HepG2 (cell line): ENCODE measurements around the gene LRRC8E. TPM values are rescaled to one million over a fixed set of nuclear protein-coding genes. Genes with fewer than 3 reads are reported as not detected.
A peak's percentile ranks its signal among the peaks of the same experiment; 100 is the strongest.

Experiments
- KLF16 ChIP-seq, 2 experiments: sonication (generic) in 1 of 2; formaldehyde crosslinking in 1 of 2; IDR thresholded peaks; 2 replicates each; pipeline versions ENCODE4 v1.6.1 to v1.8.0; 2016 to 2023; ENCODE audit warnings: missing genetic modification reagents in 2 of 2, missing compliant biosample characterization in 1 of 2
- KLF9 ChIP-seq: IDR thresholded peaks from 2 replicates; pipeline ENCODE4 v1.6.1; 2016; ENCODE audit warnings: low read depth
- PCBP2 ChIP-seq: fragments of 200-400 bp; formaldehyde crosslinking; optimal IDR thresholded peaks from 2 replicates; pipeline ENCODE3; 2018; ENCODE audit warnings: low read length, low read depth; ENCODE audit not compliant: poor library complexity, severe bottlenecking
- SRY ChIP-seq: sonication (generic); formaldehyde crosslinking; IDR thresholded peaks from 2 replicates; pipeline ENCODE4 v1.8.0; 2022; ENCODE audit warnings: mild to moderate bottlenecking, missing genetic modification reagents
- STAG1 ChIP-seq: sonication (generic); formaldehyde crosslinking; IDR thresholded peaks from 2 replicates; pipeline ENCODE4 v1.4.0; 2020; ENCODE audit warnings: missing genetic modification reagents
- ZBTB20 ChIP-seq: sonication (generic); formaldehyde crosslinking; IDR thresholded peaks from 2 replicates; pipeline ENCODE4 v1.8.1; 2023; ENCODE audit warnings: missing genetic modification reagents, low read depth, mild to moderate bottlenecking, borderline replicate concordance
- ZNF333 ChIP-seq: sonication (generic); formaldehyde crosslinking; IDR thresholded peaks from 2 replicates; pipeline ENCODE4 v1.4.0; 2020; ENCODE audit warnings: mild to moderate bottlenecking, missing genetic modification reagents, borderline replicate concordance
- ZNF33B ChIP-seq: sonication (generic); formaldehyde crosslinking; IDR thresholded peaks from 2 replicates; pipeline ENCODE4 v1.5.1; 2020; ENCODE audit warnings: mild to moderate bottlenecking, missing genetic modification reagents
- ZNF788 ChIP-seq: sonication (generic); formaldehyde crosslinking; IDR thresholded peaks from 2 replicates; pipeline ENCODE4 v1.5.0; 2020; ENCODE audit warnings: mild to moderate bottlenecking, missing genetic modification reagents, borderline replicate concordance
- ZNF790 ChIP-seq: sonication (generic); formaldehyde crosslinking; IDR thresholded peaks from 2 replicates; pipeline ENCODE4 v1.8.0; 2022; ENCODE audit warnings: missing genetic modification reagents, mild to moderate bottlenecking, borderline replicate concordance
- ZSCAN25 ChIP-seq: sonication (generic); formaldehyde crosslinking; IDR thresholded peaks from 2 replicates; pipeline ENCODE4 v1.8.0; 2022; ENCODE audit warnings: mild to moderate bottlenecking, missing genetic modification reagents
- polyA plus RNA-seq, 8 experiments: library from polyadenylated mRNA; depleted of rRNA in 3 of 8; stranded (reverse) in 7 of 8; unstranded in 1 of 8; fragments of >200 nt; fragmentation: Illumina TruSeq in 4 of 8; extraction: Trizol in 4 of 8; gene quantifications; 2 replicates each; pipeline versions ENCODE4 v1.2.1 to v1.2.3, GENCODE V29; 2011 to 2016; ENCODE audit warnings: low read depth in 4 of 8, missing spikeins in 1 of 8, mixed read lengths in 1 of 8; ENCODE audit not compliant: insufficient read depth in 1 of 8
- total RNA-seq, 5 experiments: library from RNA; depleted of rRNA; stranded (reverse); fragments of >200 nt; fragmentation: Illumina TruSeq; extraction: Trizol; gene quantifications; 2 replicates each; pipeline ENCODE4 v1.2.3, GENCODE V29; 2016; ENCODE audit warnings: low read depth in 1 of 5
- TF ChIP-seq, protein P1 (sequence below): sonication (generic); formaldehyde crosslinking; IDR thresholded peaks from 2 replicates; pipeline ENCODE4 v1.8.1; 2022; ENCODE audit warnings: low read depth, mild to moderate bottlenecking, missing genetic modification reagents
- TF ChIP-seq, protein P2 (sequence below): sonication (generic); formaldehyde crosslinking; IDR thresholded peaks from 2 replicates; pipeline ENCODE4 v1.8.1; 2023; ENCODE audit warnings: mild to moderate bottlenecking, moderate library complexity, missing genetic modification reagents
- TF ChIP-seq, protein P3 (sequence below), 2 experiments: sonication (generic) in 1 of 2; formaldehyde crosslinking in 1 of 2; IDR thresholded peaks; 2 replicates each; pipeline versions ENCODE4 v1.4.0 to v1.6.1; 2016 to 2020; ENCODE audit warnings: borderline replicate concordance in 1 of 2, low read depth in 1 of 2, mild to moderate bottlenecking in 1 of 2, missing genetic modification reagents in 1 of 2
- TF ChIP-seq, protein P4 (sequence below): sonication (generic); formaldehyde crosslinking; conservative IDR thresholded peaks from 2 replicates; pipeline ENCODE4 v1.8.0; 2022; ENCODE audit warnings: mild to moderate bottlenecking, moderate library complexity, missing genetic modification reagents
- TF ChIP-seq, protein P5 (sequence below): sonication (generic); formaldehyde crosslinking; IDR thresholded peaks from 2 replicates; pipeline ENCODE4 v1.5.0; 2020; ENCODE audit warnings: missing genetic modification reagents, mild to moderate bottlenecking, borderline replicate concordance

The LRRC8E gene
- total and polyA plus RNA-seq, 2 of the 13 experiments (the other 11 are each of a cell fraction or from before 2014, with no cell fraction given), result 8.0 to 10.3 TPM

DNA sequence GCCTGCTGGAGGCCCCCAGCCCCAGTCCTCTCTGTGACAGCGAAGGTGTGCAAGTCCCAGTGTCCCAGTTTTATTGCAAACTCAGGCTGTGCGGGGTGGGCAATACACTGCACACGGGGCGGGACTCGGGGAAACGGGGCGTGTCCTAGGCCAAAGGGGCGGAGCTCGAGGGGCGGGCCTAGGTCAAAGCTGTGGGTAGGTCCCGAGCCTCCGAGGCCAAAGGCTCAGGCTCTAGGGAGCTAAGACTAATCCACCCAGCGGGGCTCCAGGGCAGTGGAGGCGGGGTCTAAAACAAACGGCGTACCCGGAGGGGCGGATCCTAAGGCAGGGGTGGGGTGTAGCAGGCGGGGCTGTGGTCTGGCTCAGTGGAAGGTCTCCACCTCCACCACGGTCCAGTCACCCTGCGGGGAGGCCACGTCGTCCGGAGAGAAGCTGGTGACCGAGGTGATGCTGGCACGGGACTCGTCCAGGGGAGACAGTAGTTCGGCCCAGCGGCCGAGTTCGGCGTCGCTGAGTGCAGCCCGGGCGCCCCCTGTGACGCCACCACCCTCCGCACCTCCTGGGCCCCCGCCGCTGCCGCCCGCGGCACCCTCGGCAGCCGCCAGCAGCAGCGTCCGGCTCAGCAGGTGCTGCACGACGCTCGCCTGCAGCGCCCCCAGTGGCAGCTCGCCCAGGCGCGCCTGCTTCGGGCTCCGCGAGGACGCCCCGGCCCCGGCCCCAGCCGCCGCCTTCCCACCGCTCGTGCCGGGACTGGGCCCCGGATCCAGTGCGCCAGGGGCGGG, 19.4 kb upstream of the LRRC8E start (continued):
- TF ChIP-seq ZNF333 (peak; percentile 19; the same call in 1 of the 2 replicates), ZBTB20 (CRISPR knock-in tag) (no peak), ZNF788 (CRISPR knock-in tag) (peak; percentile 33; the same call in 1 of the 2 replicates), ZNF33B (CRISPR knock-in tag) (peak; percentile 29; the same call in 1 of the 2 replicates), SRY (CRISPR knock-in tag) (peak; percentile 82; the same call in 1 of the 2 replicates), ZNF790 (CRISPR knock-in tag) (0 out of 2 replicates have a peak, but pooled peaks have one; percentile 25), KLF16 (CRISPR knock-in tag; IDR thresholded peaks at IDR 0.05) (peak in 1 of 2 experiments; percentile 10; a peak in 1 of 4 replicates), STAG1 (peak; percentile 38), KLF9 (no peak), PCBP2 (no peak), ZSCAN25 (CRISPR knock-in tag) (peak; percentile 84; the same call in 1 of the 2 replicates)
- TF ChIP-seq, protein P1, sequence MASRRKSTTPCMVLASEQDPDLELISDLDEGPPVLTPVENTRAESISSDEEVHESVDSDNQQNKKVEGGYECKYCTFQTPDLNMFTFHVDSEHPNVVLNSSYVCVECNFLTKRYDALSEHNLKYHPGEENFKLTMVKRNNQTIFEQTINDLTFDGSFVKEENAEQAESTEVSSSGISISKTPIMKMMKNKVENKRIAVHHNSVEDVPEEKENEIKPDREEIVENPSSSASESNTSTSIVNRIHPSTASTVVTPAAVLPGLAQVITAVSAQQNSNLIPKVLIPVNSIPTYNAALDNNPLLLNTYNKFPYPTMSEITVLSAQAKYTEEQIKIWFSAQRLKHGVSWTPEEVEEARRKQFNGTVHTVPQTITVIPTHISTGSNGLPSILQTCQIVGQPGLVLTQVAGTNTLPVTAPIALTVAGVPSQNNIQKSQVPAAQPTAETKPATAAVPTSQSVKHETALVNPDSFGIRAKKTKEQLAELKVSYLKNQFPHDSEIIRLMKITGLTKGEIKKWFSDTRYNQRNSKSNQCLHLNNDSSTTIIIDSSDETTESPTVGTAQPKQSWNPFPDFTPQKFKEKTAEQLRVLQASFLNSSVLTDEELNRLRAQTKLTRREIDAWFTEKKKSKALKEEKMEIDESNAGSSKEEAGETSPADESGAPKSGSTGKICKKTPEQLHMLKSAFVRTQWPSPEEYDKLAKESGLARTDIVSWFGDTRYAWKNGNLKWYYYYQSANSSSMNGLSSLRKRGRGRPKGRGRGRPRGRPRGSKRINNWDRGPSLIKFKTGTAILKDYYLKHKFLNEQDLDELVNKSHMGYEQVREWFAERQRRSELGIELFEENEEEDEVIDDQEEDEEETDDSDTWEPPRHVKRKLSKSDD (CRISPR knock-in tag), result peak; percentile 51; the same call in 1 of the 2 replicates
- TF ChIP-seq, protein P2, sequence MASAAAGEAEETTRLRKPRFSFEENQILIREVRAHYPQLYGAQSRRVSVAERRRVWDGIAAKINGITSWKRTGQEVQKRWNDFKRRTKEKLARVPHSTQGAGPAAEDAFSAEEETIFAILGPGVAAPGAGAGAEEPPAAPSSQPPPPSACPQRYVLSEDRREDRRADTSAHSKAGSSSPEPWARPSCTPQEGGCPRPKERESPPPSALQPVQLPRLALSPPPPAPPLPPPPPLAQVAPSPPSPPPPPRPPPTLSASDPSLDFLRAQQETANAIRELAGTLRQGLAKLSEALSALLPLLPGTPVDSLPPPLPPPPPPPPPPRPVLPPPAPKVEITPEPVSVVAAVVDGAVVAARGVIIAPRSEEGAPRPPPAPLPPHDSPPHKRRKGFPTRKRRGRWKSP (CRISPR knock-in tag), result 0 out of 2 replicates have a peak, but pooled peaks have one; percentile 79
- TF ChIP-seq, protein P3, sequence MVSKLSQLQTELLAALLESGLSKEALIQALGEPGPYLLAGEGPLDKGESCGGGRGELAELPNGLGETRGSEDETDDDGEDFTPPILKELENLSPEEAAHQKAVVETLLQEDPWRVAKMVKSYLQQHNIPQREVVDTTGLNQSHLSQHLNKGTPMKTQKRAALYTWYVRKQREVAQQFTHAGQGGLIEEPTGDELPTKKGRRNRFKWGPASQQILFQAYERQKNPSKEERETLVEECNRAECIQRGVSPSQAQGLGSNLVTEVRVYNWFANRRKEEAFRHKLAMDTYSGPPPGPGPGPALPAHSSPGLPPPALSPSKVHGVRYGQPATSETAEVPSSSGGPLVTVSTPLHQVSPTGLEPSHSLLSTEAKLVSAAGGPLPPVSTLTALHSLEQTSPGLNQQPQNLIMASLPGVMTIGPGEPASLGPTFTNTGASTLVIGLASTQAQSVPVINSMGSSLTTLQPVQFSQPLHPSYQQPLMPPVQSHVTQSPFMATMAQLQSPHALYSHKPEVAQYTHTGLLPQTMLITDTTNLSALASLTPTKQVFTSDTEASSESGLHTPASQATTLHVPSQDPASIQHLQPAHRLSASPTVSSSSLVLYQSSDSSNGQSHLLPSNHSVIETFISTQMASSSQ (IDR thresholded peaks at IDR 0.05; ENCODE audit: low read depth), result no peak
- TF ChIP-seq, protein P3 (CRISPR knock-in tag; IDR thresholded peaks at IDR 0.05; ENCODE audit: borderline replicate concordance), result no peak
- TF ChIP-seq, protein P4, sequence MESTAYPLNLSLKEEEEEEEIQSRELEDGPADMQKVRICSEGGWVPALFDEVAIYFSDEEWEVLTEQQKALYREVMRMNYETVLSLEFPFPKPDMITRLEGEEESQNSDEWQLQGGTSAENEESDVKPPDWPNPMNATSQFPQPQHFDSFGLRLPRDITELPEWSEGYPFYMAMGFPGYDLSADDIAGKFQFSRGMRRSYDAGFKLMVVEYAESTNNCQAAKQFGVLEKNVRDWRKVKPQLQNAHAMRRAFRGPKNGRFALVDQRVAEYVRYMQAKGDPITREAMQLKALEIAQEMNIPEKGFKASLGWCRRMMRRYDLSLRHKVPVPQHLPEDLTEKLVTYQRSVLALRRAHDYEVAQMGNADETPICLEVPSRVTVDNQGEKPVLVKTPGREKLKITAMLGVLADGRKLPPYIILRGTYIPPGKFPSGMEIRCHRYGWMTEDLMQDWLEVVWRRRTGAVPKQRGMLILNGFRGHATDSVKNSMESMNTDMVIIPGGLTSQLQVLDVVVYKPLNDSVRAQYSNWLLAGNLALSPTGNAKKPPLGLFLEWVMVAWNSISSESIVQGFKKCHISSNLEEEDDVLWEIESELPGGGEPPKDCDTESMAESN (CRISPR knock-in tag), result peak; percentile 36; the same call in 1 of the 2 replicates
- TF ChIP-seq, protein P5, sequence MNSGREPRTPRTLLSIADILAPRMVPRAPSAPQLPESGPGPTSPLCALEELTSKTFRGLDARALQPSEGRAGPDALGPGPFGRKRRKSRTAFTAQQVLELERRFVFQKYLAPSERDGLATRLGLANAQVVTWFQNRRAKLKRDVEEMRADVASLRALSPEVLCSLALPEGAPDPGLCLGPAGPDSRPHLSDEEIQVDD (CRISPR knock-in tag), result no peak
